HG02759 (cell line): ENCODE results near the gene ALOX5AP.
"Not testable (repeated sequence)": the region's sequence is repeated elsewhere in the genome, so short reads cannot be mapped to it uniquely, and the experiment has no call there.

Source experiments
- ATAC-seq: cut with Tn5 transposase; IDR thresholded peaks from one replicate; pipeline ENCODE4 v1.9.1; 2021; ENCODE audit warnings: mild to moderate bottlenecking, moderate library complexity; ENCODE audit not compliant: unreplicated experiment

The ALOX5AP gene

DNA sequence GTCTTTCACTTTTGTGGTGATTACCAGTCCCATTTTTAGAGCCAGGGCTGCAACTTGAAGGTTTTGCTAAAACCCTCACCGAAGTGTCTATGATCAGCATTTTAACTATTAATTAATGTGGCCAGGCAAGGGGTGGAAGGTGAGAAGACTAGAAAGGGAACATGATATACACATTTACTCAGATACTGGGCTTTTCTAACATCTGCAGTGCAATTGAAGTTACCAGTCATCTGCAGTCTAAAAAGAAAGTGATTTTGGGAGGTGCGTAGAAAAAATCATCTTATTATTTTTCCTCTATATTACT lies 481 bp downstream of the ALOX5AP start:
- peak; percentile 1 for ATAC-seq

DNA sequence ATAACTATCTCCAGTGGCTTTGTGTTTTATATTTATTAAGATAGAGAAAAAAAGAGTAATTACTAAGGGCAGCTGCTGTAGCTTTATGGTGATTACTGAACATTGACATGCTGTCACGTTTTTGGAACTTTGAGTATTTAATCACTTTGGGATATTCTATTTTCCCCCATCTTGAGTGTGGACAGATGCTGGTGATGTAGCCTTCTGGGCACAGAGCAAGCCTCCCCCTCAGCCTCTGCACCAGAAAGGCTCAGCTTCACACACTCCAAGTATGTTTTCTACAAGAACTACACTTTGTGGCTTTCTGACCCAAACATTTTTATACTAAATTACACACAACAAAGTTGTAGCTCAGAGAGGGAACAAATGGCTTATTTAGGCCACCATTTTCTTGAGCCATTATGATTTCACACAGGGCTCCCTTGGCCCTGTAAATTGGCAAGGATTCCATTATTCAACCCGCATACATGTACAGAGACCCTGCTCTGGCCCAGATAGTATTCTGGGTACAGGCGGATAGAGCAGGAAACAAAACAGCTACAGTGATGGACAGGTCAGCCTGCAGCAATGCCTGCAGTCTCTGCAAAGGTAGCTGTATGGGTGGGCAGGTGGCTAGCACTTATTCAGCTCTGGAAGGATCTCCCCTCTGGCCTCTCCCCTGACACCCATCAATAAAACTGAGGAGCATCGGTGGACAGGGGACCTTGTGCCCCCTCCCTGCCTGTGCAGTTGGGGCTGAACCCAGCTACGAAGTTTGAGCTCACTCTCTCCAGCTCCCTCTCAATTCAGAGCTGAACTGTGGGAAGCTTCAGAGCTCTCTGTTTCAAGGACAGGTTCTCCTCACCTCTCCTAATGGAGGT lies 1.3 kb downstream of the ALOX5AP start:
- no peak for ATAC-seq

DNA sequence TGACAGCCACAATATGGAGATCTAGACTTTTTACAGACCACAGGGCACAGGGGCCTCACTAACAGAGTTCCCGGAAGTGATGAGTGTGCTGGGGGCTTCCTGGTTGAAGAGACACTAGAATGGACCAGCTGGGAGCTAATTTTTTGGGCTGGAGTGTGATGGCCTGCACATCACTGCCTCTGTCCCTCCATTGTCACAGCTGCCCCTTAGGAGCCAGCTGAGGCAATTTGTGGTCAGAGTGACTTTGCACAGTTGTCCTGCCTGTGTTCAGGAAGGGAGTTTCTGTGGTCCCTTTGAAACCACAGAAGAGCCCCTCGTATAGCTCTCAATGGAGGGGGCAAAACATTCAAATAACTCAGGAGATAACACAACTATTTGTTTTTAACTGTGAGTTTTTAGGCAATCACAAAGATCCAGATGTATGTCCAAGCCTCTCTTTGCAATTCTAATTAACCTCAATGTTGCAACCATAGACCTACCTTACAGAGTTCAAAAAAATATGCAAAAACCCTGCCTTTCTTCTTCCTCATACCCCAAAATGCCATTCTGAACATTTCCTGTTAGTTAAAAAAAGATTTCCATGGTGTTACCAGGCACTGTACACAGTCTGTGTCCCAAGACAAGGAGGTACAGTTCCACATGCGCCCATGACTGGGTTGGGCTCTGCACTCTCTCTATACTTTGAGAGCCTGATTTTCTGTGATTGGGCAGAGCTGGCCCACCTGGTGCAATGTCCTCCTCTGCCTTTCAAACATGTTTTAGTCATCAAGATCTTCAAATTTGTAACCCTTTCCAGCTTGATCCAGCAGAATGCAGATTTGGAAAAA lies 2.4 kb downstream of the ALOX5AP start:
- no peak for ATAC-seq

DNA sequence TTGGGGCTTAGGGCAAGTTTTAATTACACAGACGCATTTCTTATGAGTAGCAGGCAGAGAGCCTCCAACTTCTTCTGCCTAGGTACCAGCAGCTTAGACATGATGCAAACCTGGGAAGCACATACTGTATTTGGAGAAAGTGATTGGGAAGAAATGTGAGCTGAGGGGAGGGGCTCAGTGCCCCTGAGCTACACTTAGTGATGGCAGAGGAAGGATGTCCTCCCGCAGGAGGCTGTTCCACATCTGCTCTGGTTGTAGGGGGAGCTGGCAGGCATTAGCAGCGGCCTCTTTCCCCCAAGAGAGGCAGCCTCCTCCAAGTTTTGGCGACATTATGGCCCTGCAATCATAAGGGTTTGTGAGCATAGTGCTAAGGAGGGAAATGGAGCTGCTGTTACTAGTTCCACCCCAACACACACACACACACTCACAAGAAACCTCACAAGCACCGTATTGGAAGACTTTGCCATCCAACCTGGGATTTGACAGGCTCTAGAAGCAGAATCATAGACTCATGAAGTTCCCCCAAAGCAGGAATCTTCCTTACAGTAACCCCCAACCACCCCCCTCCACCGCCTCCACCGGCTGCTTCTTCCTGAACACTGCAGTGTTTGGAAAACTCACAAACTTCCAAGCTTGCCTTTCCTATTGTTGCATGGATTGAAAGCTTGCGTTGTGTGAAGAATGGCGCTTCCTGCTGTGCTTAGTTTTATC lies 3.3 kb downstream of the ALOX5AP start:
- ATAC-seq: no peak

DNA sequence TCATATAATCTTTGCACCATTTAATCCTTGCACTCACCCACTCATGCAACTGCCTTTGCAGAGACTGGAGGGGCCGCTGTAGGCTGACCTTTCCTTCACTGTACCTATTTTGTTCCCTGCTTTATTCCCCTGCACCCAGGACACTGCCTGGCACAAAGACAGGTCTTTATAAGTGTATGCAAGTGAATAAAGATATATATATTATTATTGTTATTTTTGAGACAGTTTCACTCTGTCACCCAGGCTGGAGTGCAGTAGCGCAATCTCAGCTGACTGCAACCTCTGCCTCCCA lies 3.8 kb downstream of the ALOX5AP start:
- no peak for ATAC-seq

DNA sequence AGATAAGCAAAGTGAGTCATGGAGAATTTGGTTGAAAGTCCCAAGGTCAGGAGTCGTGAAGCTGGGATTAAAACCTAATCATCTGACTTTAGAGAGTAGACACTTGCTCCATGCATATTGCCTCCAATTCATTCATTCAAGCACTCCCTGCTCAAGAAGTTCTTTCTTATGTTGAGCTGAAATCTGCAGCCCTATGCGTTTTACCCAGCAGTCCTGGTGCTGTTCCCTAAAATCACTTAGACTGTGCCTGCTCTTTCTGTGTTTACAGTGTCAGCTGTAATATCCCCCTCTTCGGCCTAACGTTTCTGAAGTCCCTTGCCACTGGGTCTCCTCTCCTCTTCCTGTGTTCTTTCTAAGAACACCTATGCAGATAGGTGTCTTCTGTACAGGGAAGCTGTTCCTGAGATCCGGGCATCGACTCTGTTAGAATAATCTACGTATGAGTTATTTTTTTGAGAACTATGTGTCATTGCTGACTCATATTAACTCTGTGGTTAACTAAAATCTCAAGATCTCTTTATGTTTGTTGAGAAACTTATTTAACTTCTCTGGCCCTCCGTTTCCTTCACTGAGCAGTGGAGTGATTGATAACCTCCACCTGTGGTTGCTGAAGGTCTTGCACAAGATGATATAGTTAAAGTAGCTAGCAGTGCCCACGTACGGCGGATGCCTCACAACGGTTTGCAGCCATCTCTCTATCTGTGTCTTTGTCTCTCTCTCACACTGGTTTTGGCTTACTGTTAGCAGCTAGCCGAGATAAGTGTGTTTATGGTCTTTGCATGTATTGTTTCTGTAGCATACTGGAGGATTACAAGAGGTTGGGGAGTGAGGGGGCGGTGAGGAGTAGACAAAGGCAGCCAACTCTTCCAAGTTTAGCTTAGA lies 4.7 kb downstream of the ALOX5AP start:
- ATAC-seq: peak; percentile 41

DNA sequence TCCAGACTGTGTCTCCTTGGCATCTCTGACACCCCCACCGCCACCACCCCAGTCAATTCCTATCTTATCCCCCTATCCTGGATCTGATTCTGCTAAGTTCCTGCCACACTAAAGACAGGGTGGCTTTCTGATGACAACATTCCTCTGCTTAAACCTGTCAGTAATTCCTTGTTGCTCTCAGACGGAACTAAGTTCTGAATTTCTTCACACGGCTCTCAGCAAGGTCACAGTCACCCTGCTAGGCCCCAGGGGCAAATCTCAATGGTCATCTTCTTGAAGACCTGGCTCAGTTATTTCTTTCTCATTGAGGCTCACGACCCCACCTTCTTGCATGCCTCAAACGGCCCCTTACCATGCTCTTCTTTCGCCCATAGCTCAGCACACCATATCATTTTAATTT lies 7.6 kb downstream of the ALOX5AP start:
- ATAC-seq: no peak

DNA sequence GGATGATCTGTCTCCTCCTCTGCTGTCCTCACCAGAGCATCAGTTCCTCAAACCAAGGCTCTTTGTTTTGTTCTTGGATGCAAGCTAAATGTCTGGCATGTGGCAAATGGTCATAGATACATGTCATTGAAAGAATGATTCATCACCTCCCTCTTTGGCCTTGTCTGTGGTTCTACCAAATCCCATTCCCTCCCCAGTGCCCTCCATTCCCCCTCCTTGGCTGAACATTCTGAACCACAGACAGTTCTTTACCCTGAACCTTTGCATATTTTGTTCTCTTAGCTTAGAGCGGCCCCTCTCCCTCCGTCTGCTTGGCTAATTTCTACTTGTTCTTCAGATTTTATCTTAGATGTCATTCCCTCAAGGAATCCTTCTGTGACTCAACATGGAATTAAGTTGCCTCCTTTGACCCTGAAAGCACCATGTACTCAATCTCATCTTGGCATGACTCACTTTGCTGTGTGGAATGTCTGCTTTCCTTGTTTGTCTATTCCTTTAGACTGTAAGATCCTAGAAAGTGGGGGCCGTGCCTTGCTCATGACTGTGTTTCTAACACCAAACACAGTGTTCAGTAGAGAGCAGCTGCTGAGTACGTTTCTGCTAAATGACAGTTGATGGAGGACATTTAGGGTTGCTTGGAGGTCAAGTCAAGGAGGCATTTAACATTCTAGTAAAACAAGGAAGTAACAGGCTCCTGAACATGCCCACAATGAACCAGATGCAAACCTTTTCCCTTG lies 8.1 kb downstream of the ALOX5AP start:
- no peak for ATAC-seq

DNA sequence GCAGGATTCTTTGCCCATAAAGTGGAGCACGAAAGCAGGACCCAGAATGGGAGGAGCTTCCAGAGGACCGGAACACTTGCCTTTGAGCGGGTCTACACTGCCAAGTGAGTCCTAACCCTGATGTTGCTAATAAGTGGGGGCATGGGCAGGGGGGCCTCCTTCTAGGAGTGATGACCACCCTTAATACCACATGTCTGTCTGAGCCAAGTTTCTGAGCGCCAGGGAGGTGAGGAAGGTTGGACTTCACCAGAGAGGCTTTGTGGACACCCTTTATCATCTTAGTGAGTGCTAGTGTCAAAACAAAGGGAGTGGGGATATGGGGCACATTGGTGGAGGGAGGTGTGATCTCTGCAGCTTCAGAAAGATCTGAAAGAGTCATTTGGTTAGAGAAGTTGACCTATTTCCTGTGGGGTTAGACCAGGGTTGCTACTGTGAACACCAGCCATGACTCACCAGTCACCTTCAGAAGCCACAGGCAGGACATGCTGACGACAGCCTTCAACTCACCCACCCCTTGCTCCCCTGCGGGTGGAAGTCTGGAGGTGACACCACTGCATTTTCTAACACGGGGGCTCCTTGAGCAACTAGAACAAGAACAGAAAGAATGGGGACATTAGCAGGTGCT lies 8.8 kb downstream of the ALOX5AP start:
- ATAC-seq: peak; percentile 93

DNA sequence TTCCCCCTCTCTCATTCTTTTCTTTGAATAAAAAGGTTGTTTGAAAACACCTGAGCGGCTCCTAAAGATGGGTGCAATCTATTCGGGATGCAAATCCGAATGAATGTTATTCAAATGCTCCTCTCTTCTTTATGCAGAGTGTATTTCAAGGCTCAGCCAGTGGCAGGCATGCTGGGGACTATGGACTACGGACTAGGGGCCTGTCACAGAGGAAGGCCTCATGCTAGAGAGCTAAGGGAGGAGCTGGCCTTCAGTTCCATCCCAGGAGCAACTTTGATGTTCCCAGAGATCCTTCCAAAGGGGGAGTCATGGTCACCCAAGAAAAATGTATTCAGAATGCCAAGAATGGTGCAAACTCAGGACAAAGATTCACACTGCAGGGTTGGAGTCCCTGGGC lies 9.3 kb downstream of the ALOX5AP start:
- ATAC-seq: no peak

DNA sequence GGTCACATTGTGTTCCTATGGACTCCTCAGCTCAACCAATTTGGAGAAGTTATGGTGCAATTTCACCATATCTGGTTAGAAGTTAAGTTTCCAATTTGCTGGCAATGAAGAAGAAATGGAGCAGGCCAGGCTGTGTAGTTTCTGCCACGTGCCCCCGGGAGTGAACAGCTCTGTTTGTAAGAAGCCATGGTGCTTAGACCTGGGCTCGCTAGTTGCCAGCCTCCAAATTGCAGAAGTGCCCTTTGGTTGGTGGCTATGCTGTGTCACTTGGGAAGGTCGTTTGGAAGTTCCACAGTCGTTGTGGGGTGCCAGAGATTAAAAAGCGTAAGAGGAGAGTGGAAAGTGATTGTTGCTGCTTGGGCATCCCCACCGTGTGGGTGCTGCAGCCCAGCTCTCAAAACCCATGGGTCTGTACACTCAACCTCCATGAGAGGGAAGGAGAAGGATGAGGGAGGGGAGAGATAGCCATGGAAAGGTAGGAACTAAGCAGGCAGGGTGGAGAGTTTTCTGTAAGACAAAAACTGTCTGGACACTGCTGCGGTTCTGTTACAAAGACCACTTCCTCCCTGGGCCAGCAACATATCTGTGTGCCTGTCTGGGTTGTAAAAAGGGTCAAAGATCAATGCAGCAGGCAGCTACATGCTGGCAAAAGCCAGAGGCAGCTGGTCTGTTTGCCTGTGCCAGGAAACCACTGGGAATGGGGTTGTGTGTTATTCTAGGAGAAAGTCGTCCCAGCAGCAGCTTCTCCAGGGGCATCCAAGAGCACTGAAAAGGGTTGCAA lies 10.8 kb downstream of the ALOX5AP start:
- no peak for ATAC-seq

DNA sequence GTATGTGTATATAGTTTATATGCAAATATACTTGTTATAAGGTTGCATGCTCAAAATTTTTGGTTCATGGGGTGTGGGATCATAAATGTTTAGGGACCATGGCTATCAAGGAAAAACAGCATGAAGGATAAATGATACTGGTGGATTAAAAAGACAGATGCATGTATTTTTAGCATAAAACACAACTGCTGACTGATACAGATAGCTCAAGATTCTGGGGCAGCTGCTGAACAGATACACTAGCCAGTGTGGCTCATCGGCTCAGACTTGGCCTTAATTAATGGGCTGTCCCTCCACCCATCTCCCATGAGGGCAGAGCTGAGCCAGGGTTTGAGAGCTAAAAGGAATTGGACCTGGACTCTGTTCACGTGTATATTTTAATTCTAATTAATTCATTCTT lies 11.4 kb downstream of the ALOX5AP start:
- ATAC-seq: no peak

DNA sequence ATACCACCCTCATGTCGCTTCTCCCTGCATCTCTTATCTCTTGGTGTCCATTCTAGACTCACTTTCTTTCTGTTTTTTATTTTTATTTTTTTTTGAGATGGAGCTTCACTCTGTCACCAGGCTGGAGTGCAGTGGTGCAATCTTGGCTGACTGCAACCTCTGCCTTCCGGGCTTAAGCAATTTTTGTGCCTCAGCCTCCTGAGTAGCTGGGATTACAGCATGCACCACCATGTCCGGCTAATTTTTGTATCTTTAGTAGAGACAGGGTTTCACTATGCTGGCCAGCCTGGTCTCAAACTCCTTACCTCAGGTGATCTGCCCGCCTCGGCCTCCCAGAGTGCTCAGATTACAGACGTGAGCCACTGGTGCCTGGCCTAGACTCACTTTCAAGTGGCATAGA lies 12.5 kb downstream of the ALOX5AP start:
- not testable (repeated sequence) for ATAC-seq

DNA sequence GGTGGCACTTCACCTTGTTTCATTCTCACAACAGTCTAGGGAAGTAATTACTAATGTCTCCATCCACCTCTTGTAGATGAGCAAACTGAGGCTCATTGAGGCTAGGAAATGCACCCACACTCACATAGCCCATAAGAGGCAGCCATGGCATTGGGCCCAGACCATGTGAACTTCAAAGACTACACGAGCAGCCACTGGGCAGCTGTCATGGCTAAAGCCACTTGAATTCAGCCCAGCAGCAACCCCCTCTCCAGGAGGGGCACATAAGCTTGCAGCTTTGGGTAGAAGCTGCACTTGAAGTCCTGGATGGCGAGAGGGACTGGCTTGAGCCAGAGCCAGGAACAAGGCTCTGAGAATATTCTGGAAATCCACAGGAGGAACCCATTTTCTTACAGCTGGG lies 13.4 kb downstream of the ALOX5AP start:
- ATAC-seq: no peak

DNA sequence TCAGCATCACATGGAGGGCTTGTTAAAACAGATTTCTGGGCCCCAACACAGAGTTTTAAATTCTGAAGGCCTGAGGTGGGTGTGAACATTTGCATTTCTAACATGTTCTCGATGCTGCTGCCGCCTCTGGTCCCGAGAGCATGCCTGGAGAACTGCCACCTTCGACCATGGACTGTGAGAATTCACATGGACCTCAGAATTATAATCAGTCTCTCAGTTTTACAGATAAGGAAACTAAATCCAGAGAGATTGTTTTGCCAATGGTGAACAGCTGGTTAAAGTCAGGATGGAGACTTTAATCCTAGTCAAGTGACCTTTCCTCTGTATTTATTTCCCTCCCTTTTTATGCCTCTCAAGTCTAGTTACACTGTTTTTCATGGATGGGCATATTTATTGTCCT lies 14.7 kb downstream of the ALOX5AP start:
- no peak for ATAC-seq

DNA sequence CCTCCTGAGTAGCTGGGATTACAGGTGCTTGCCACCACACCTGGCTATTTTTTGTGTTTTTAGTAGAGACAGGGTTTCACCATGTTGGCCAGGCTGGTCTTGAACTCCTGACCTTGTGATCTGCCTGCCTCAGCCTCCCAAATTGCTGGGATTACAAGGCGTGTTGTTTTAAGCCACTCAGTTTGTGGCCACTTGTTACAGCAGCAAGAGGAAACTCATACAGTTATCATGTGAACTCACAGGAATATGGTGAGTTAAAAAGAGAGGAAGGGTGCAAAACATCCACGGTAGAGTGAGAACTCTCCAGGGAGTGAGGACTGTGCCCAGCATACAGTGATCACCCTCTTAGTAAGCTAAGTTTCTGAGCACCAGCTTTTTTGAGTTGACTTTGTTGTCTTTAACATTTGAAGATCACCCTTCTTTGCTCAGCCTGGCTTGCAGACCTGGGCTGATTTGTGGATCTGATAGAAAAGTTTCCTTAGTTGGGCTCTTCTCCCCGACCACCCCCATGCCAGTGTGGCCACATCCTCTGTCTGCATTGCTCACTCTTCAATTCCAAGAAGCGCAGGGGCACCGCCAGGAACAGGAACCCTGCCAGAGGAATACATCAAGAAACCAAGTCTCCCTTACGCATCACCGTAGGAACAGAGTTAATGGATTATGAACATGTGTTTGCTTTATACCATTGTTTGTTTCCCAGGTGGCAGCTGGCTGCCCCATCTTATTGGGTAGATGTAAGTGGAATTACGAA lies 16.0 kb downstream of the ALOX5AP start:
- ATAC-seq: no peak

DNA sequence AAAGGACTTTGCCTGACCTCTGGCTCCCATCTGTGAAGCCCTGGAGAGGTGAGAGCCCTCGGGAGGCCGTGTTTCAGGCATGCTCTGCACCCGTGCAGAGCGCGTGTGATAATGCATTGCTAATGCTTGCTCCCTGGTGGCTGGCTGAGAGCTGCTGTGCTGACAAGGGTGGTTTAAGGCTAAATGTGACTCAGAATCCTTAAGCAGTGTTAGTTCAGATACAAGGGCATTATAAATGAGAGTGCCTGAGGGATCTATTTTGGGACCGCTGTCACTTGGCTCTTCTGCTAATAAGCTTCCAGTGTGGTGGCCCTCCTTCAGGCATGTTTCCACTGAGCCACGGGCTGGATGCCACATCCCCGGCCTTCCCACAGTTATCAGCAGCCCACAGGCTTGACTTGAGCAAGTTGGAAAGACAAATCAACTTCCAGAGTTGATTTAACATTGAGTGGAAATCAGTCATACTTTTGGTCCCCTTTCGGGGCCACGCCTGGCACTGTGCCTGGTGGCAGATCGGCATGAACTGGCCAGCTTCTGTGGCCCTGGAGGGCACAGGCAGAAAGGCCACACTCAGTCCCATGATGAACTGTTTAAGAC lies 17.0 kb downstream of the ALOX5AP start:
- ATAC-seq: no peak

DNA sequence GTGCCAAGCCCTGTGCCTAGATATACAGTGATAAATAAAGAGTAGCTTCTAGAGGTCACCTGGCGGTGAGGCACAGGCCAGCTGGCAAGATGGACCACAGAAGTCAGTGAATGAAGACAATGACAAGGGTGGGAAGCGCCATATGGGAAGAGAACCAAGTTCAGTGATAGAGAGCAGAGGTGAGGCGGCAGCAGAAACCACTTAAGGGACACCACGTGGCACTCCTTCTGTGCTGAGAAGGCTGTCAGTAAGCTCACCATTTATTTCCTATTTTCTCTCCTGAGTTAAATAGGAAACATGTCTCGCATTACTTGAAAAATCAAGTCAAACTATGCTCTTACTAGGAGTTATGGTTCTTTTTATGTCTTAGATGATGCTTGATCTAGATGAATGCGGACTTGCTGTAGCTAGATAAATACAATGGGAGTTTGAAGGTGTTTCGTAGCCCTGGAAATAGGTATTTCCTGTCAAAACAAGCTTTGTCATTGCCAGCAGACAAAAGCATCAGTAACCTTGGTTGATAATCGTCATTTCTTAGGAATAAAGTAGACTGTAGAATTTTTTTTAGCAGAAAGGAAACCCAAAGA lies 17.8 kb downstream of the ALOX5AP start:
- no peak for ATAC-seq
